B cell (primary cell): ENCODE results near the gene SH2D4B. TPM values are rescaled to one million over a fixed set of nuclear protein-coding genes. Genes with fewer than 3 reads are reported as not detected.

Experiments
- ATAC-seq: fragments of 200-7000 bp; cut with Tn5 transposase; one replicate; pipeline ENCODE4 v1.10.0; 2021; ENCODE audit warnings: low read depth, mild to moderate bottlenecking, moderate number of reproducible peaks, moderate library complexity
- CTCF ChIA-PET: fragments of 350-600 bp; sonication (Branson Sonifier 250); formaldehyde crosslinking; loops from one replicate; lab custom pipeline; 2021; ENCODE audit warnings: antibody characterized with exemption, inconsistent platforms; lab: Charles Lee
- POLR2A ChIA-PET: fragments of 350-600 bp; sonication (Branson Sonifier 250); formaldehyde crosslinking; loops from one replicate; lab custom pipeline; 2021; ENCODE audit warnings: antibody characterized with exemption; lab: Charles Lee
- DNase-seq: peaks from one replicate; pipeline ENCODE4 v3.0.0; 2013
- H2AFZ ChIP-seq: 2 replicates; pipeline ENCODE4 v1.6.1; 2012; ENCODE audit warnings: mild to moderate bottlenecking, low read depth, low read length; ENCODE audit not compliant: insufficient read depth, poor library complexity, severe bottlenecking
- H3K27ac ChIP-seq, 2 donors: 1 replicate in 1 of 2; 2 replicates in 1 of 2; pipeline ENCODE4 v1.5.1; 2012 to 2013; ENCODE audit warnings: low read length in 2 of 2, mild to moderate bottlenecking in 2 of 2, moderate library complexity in 1 of 2
- H3K27me3 ChIP-seq, 4 experiments: fragments of 200-600 bp in 1 of 4; sonication (generic) in 1 of 4; replicated peaks in 1 of 4; 1 replicate in 2 of 4; 2 replicates in 2 of 4; pipeline versions ENCODE4 v1.6.1 to v1.7.0; 2013 to 2016; ENCODE audit warnings: low read length in 3 of 4, mild to moderate bottlenecking in 2 of 4, mixed read lengths in 1 of 4, moderate library complexity in 1 of 4; ENCODE audit not compliant: insufficient read depth in 4 of 4, control insufficient read depth in 3 of 4; ENCODE audit errors: control extremely low read depth in 1 of 4
- H3K36me3 ChIP-seq, 2 experiments: replicated peaks in 1 of 2; 1 replicate in 1 of 2; 2 replicates in 1 of 2; pipeline versions ENCODE4 v1.6.1 to v1.7.1; 2013; ENCODE audit warnings: low read length in 1 of 2; ENCODE audit not compliant: insufficient read depth in 2 of 2, control insufficient read depth in 1 of 2; ENCODE audit errors: control extremely low read depth in 1 of 2, extremely low read depth in 1 of 2
- H3K4me1 ChIP-seq, 2 donors: fragments of 200-600 bp in 1 of 2; sonication (generic) in 1 of 2; 1 replicate in 1 of 2; 2 replicates in 1 of 2; pipeline versions ENCODE4 v1.5.1 to v1.6.1; 2013 to 2017; ENCODE audit warnings: low read length in 2 of 2; ENCODE audit not compliant: control insufficient read depth in 2 of 2, insufficient read depth in 2 of 2
- H3K4me2 ChIP-seq: replicated peaks from 2 replicates; pipeline ENCODE3; 2012; ENCODE audit warnings: mild to moderate bottlenecking, low read depth, low read length; ENCODE audit not compliant: poor library complexity, severe bottlenecking
- H3K4me3 ChIP-seq, 5 experiments: fragments of 200-600 bp in 1 of 5; sonication (generic) in 1 of 5; 1 replicate in 3 of 5; 2 replicates in 2 of 5; pipeline versions ENCODE4 v1.5.1 to v1.7.0; 2011 to 2016; ENCODE audit warnings: low read length in 4 of 5, mild to moderate bottlenecking in 4 of 5, low read depth in 2 of 5, control low read depth in 1 of 5, moderate library complexity in 1 of 5; ENCODE audit not compliant: insufficient read depth in 1 of 5; ENCODE audit errors: control extremely low read depth in 1 of 5, extremely low read depth in 1 of 5
- H3K79me2 ChIP-seq: fragments of 200-600 bp; sonication (generic); one replicate; pipeline ENCODE4 v1.6.0; 2016; ENCODE audit warnings: low read length; ENCODE audit not compliant: control insufficient read depth, insufficient read depth
- H3K9ac ChIP-seq: fragments of 200-600 bp; sonication (generic); 2 replicates; pipeline ENCODE4 v1.6.1; 2017; ENCODE audit warnings: mild to moderate bottlenecking, low read length, moderate library complexity
- H3K9me3 ChIP-seq, 3 donors: one replicate each; pipeline versions ENCODE4 v1.6.1 to v1.7.1; 2013; ENCODE audit warnings: low read length in 2 of 3; ENCODE audit not compliant: control insufficient read depth in 2 of 3, insufficient read depth in 1 of 3; ENCODE audit errors: control extremely low read depth in 1 of 3
- H4K20me1 ChIP-seq: 2 replicates; pipeline ENCODE4 v1.6.0; 2012; ENCODE audit warnings: mild to moderate bottlenecking, low read length; ENCODE audit not compliant: insufficient read depth, control insufficient read depth, poor library complexity, severe bottlenecking
- H3K27ac Mint-ChIP-seq: one replicate; pipeline ENCODE4 v1.8.0; 2021; ENCODE audit warnings: mixed read lengths
- H3K27me3 Mint-ChIP-seq: one replicate; pipeline ENCODE4 v1.8.0; 2021; ENCODE audit warnings: mixed read lengths
- H3K4me1 Mint-ChIP-seq: one replicate; pipeline ENCODE4 v1.8.0; 2021; ENCODE audit warnings: mixed read lengths
- H3K4me3 Mint-ChIP-seq: one replicate; pipeline ENCODE4 v1.8.0; 2021; ENCODE audit warnings: mixed read lengths
- H3K9me3 Mint-ChIP-seq: one replicate; pipeline ENCODE4 v1.8.0; 2022; ENCODE audit warnings: mixed read lengths; ENCODE audit not compliant: insufficient read depth
- CTCF ChIP-seq: fragments of 200-600 bp; IDR thresholded peaks from one replicate; pipeline ENCODE4 v1.8.0; 2022; ENCODE audit warnings: antibody characterized with exemption, mild to moderate bottlenecking
- EZH2 ChIP-seq: IDR thresholded peaks from 2 replicates; pipeline ENCODE4 v1.6.1; 2012; ENCODE audit warnings: borderline replicate concordance, low read depth, mild to moderate bottlenecking, moderate library complexity, low read length; ENCODE audit not compliant: insufficient read depth, poor library complexity, severe bottlenecking
- WGBS: methylation state at CpG from one replicate; pipeline ENCODE4 v1.1.5; 2013; ENCODE audit warnings: missing lambda C conversion rate; ENCODE audit not compliant: insufficient coverage; 5-methylcytosine and 5-hydroxymethylcytosine counted together
- intact Hi-C: fragments of 100-400 bp; cut with micrococcal nuclease; formaldehyde crosslinking; loops from one replicate; pipeline ENCODE4 v1.10.0; 2022
- polyA plus RNA-seq: library from polyadenylated mRNA; depleted of rRNA; stranded (reverse); fragments of >200 nt; gene quantifications from 2 replicates; pipeline ENCODE4 v1.2.3, GENCODE V29; 2012
- total RNA-seq, 2 donors: library from RNA; stranded (reverse); fragments of 120-200 nt in 1 of 2; gene quantifications; 1 replicate in 1 of 2; 2 replicates in 1 of 2; pipeline versions ENCODE4 v1.2.3 to v1.2.4, GENCODE V29; 2013 to 2022

The SH2D4B gene
- total and polyA plus RNA-seq, 2 donors (not counting 1 experiment from before 2014, with no cell fraction given): 0.09 to 0.22 TPM

- Histone ChIP-seq H3K9ac (no peak overlapping the region), H3K4me1 (peaks cover 2 to 10% of the 10 kb centered on the region in 2 donors), H3K27ac (no peak overlapping the region), H3K79me2 (no peaks in the 10 kb centered on the region), H3K27me3 (no peaks in the 10 kb centered on the region), H3K4me3 (no peak overlapping the region), H4K20me1 (no peaks in the 10 kb centered on the region), H3K4me2 (no peak overlapping the region), H3K9me3 (no peaks in the 10 kb centered on the region), H3K36me3 (peaks cover 1 to 84% of the 10 kb centered on the region in 2 experiments), H2AFZ (no peak overlapping the region)
- DNase-seq (no peak), ATAC-seq (no peak)
- intact Hi-C loops: no loop called here
- H3K27me3 Mint-ChIP-seq: no peaks in the 10 kb centered on the region
- WGBS: 96% methylated on average over 5 of the region's 6 CpGs
- no peak overlapping the region for H3K27ac Mint-ChIP-seq
- POLR2A ChIA-PET: no interaction called here
- H3K4me1 Mint-ChIP-seq: peaks cover 11% of the 10 kb centered on the region
- no peak overlapping the region for H3K4me3 Mint-ChIP-seq
- no peaks in the 10 kb centered on the region for H3K9me3 Mint-ChIP-seq
- no peak for TF ChIP-seq CTCF
- CTCF ChIA-PET: interaction anchor here (1.5 to 17.9 kb wide), 3 partner anchors 8 to 135 kb away, joined by 6 to 500 read pairs (median 22); no protein-coding TSS in a partner anchor
Observed at GRCh38 chr10:80513106-80513505, 24.6 kb upstream of the SH2D4B start.

- Mint-ChIP-seq H3K4me3 (no peak overlapping the region), H3K27me3 (no peaks in the 10 kb centered on the region), H3K4me1 (peaks cover 31% of the 10 kb centered on the region), H3K27ac (no peak overlapping the region), H3K9me3 (no peaks in the 10 kb centered on the region)
- intact Hi-C loops: no loop called here
- peaks cover 1 to 68% of the 10 kb centered on the region in 2 experiments for H3K36me3 ChIP-seq
- no peak overlapping the region for H3K4me3 ChIP-seq
- no peaks in the 10 kb centered on the region for H3K9me3 ChIP-seq
- ChIA-PET POLR2A (no interaction called here), CTCF (interaction anchor here (0.7 to 1.4 kb wide), 3 partner anchors 10 to 131 kb away, joined by 3 to 4 read pairs (median 3); no protein-coding TSS in a partner anchor)
- H4K20me1 ChIP-seq: no peaks in the 10 kb centered on the region
- no peaks in the 10 kb centered on the region for H3K27me3 ChIP-seq
- TF ChIP-seq CTCF: no peak
- TF ChIP-seq EZH2: no peak
- no peak overlapping the region for H3K4me2 ChIP-seq
- 100% methylated on average over 2 of the region's 5 CpGs for WGBS
- no peak overlapping the region for H2AFZ ChIP-seq
- no peaks in the 10 kb centered on the region for H3K79me2 ChIP-seq
- H3K27ac ChIP-seq: no peak overlapping the region
- DNase-seq (no peak), ATAC-seq (no peak)
- no peak overlapping the region for H3K9ac ChIP-seq
- peaks cover 16 to 24% of the 10 kb centered on the region in 2 donors for H3K4me1 ChIP-seq
Observed at GRCh38 chr10:80515511-80515910, 22.2 kb upstream of the SH2D4B start.
